Fibroblast of mammary gland (primary cell): ENCODE results near the gene PPP1R1B.
A peak's percentile ranks its signal among the peaks of the same experiment; 100 is the strongest.

ENCODE experiments used
- DNase-seq: peaks from one replicate; pipeline ENCODE4 v3.0.0-alpha.2; 2010; ENCODE audit warnings: low read depth
- H3K4me3 ChIP-seq: 2 replicates; pipeline ENCODE4 v1.5.1; 2011; ENCODE audit warnings: low read depth, mild to moderate bottlenecking, low read length, moderate library complexity; ENCODE audit not compliant: control insufficient read depth
- TF ChIP-seq, protein P1 (sequence below): conservative IDR thresholded peaks from 2 replicates; pipeline ENCODE4 v1.5.1; 2011; ENCODE audit warnings: low read depth, low read length, inconsistent platforms; ENCODE audit not compliant: control insufficient read depth, insufficient read depth

Gene PPP1R1B

GRCh38 chr17:39617100-39617445 is 9.7 kb upstream of the PPP1R1B start:
- TF ChIP-seq, protein P1, sequence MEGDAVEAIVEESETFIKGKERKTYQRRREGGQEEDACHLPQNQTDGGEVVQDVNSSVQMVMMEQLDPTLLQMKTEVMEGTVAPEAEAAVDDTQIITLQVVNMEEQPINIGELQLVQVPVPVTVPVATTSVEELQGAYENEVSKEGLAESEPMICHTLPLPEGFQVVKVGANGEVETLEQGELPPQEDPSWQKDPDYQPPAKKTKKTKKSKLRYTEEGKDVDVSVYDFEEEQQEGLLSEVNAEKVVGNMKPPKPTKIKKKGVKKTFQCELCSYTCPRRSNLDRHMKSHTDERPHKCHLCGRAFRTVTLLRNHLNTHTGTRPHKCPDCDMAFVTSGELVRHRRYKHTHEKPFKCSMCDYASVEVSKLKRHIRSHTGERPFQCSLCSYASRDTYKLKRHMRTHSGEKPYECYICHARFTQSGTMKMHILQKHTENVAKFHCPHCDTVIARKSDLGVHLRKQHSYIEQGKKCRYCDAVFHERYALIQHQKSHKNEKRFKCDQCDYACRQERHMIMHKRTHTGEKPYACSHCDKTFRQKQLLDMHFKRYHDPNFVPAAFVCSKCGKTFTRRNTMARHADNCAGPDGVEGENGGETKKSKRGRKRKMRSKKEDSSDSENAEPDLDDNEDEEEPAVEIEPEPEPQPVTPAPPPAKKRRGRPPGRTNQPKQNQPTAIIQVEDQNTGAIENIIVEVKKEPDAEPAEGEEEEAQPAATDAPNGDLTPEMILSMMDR: no peak
- DNase-seq: no peak
- H3K4me3 ChIP-seq: no peak overlapping the region

DNA sequence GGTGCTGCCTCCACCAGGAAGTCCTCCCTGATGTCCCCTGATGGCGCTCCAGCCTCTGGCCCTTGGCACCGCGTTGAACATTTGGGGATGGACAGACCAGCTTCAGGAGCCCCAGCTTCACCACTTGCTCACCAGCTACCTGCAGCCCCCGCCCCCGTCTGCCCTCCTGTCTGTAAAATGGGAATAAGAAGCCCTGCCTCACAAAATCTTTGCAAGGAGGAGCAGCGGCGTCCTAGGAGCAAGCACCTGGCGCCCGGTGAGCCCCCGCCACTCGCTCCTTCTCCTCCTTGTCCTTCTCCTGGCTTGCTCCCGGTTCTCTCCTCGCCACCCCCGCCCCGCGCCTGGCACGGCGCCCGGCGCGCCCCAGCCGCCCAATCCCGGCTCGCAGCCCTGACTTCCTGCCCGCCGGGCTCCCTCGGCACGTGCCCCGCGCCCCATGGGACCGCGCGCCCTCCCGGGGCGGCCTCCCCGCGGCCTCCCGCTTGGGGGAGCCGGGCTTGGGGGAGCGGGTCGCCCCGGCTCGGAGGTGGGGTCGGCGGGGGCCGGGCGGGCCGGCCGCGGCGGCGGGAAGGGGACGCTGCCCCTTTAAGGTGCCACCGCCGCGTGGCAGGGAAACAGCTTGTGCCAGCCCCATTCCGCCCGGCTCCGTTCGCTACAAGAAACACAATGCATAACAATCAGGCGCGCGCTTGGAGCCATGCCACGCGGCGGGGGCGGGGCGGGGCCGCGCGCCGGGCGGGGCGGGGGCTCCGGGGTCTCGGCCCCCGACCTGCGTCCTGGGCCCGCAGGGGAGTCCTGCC is 9.1 kb upstream of the PPP1R1B start:
- TF ChIP-seq, protein P1: no peak
- H3K4me3 ChIP-seq: peak overlapping the region; percentile 54
- peak; percentile 20 for DNase-seq

DNA sequence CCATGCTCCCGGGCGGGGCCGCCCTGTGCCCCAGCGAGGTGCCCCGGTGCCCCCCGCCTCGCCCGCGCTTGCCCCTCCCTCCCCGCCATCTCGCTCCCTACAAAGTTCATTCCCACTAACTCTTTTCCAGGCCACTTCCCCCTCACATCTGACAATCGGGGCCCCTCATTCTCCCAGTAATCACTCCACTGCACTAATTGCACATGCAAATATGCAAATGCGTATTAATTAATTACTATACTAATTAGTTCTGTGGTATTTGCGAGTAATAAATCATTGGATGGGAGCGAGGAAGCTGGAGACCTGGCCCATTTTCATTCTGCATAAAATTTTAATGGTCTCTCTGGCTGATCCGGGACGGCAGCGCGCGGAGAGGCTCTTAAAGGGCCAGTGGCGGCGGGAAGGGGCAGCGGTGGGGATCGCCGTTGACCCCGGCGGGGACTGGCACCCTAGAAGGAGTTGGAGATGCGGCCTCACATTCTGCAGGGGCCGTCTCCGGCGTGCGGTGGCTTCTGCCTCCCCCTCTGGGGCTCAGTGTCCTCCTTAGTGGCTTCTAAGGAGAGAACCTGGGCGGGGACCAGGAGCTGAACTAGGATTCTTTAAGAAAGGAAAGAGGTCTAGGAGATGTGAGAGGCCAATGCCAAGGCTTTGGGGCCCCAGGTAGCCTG is 8.4 kb upstream of the PPP1R1B start:
- peak overlapping the region; percentile 54 for H3K4me3 ChIP-seq
- no peak for DNase-seq
- TF ChIP-seq, protein P1: no peak

- no peak for DNase-seq
- no peak overlapping the region for H3K4me3 ChIP-seq
- TF ChIP-seq, protein P1: no peak
These were observed 7.6 kb upstream of the PPP1R1B start for GRCh38 chr17:39618956-39619785.

DNA sequence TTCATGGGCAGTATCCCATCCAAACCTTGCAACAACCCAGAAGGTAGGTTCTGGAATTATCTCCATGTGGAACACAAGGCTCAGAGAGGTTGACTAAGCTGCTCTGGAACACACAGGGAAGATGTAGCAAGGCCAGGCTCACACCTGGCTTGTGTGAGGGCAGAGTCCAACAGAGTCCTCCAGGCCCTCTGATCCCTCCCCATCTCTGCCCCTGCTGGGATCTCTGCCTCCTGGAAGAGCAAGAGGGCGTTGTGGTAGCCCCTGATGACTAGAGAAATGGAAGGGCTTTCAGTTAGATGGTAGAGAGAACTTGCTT is 7.0 kb upstream of the PPP1R1B start:
- TF ChIP-seq, protein P1: no peak
- no peak for DNase-seq
- H3K4me3 ChIP-seq: no peak overlapping the region

GRCh38 chr17:39621523-39622379 is 5.0 kb upstream of the PPP1R1B start:
- TF ChIP-seq, protein P1: peak; percentile 100
- H3K4me3 ChIP-seq: no peak overlapping the region
- DNase-seq: peak; percentile 69
